ENCODE results near the gene KSR2. TPM values are rescaled to one million over a fixed set of nuclear protein-coding genes. Genes with fewer than 3 reads are reported as not detected.

Gene KSR2
- total RNA-seq, 1 donor from 2014 or later, result 1.4 TPM

DNA sequence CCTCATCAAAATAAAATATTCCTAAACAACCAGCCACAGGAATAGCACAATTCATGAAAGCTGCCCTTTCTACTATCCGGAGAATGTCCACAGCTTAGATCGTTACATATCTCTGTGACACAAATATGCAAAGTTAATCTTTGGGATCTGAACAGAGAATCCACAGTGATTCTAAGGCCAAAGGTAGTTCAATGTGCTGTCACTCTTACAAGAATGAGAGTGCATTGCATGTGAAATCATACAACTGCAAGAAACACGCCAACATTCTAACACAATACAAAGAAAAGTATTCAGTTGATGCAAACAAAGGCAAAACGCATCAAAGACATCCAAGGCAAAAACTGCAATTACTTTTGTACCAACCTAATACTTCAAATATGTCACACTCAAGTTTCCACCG is 60.4 kb downstream of the KSR2 start:
- Histone ChIP-seq H3K9me3 (no peaks in the 10 kb centered on the region), H3K4me1 (no peaks in the 10 kb centered on the region), H3K4me3 (no peak overlapping the region), H3K27me3 (no peaks in the 10 kb centered on the region), H3K36me3 (no peaks in the 10 kb centered on the region), H3K27ac (no peak overlapping the region)
- ATAC-seq, result no peak
- intact Hi-C loops (cut with DNase I), result no loop called here
- DNase-seq, result no peak
- TF ChIP-seq, protein P1, sequence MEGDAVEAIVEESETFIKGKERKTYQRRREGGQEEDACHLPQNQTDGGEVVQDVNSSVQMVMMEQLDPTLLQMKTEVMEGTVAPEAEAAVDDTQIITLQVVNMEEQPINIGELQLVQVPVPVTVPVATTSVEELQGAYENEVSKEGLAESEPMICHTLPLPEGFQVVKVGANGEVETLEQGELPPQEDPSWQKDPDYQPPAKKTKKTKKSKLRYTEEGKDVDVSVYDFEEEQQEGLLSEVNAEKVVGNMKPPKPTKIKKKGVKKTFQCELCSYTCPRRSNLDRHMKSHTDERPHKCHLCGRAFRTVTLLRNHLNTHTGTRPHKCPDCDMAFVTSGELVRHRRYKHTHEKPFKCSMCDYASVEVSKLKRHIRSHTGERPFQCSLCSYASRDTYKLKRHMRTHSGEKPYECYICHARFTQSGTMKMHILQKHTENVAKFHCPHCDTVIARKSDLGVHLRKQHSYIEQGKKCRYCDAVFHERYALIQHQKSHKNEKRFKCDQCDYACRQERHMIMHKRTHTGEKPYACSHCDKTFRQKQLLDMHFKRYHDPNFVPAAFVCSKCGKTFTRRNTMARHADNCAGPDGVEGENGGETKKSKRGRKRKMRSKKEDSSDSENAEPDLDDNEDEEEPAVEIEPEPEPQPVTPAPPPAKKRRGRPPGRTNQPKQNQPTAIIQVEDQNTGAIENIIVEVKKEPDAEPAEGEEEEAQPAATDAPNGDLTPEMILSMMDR (IDR thresholded peaks at IDR 0.05), result no peak

DNA sequence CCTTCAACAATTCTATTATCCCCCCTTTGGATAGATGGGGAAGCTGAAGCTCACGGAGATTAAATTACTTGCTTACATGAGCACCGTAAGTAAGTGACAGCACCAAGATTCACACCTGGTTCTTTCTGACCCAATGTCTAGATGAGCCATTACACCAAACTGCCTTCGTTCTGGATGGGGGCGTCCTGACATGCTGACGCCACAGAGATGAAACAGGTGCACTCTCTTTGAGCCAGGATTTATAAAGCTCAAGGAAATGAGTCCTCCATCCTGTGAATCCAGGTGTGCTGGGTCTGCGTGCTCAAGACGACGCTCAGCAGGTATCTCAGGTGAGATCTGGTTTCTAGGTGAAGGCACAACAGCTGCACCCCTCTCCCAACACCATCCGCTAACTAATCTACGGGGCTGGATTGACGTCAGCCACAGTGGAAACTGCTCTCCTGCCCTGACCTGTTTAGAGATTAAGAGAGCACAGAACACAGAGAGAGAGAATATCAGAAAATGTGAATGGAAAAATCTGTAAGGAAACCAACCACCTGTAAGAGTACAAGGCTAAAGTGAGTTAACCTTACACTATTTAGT is 61.6 kb downstream of the KSR2 start:
- Histone ChIP-seq H3K4me1 (no peaks in the 10 kb centered on the region), H3K9me3 (no peaks in the 10 kb centered on the region), H3K4me3 (no peak overlapping the region), H3K27ac (no peak overlapping the region), H3K36me3 (no peaks in the 10 kb centered on the region), H3K27me3 (no peaks in the 10 kb centered on the region)
- DNase-seq, result no peak
- TF ChIP-seq, protein P1 (IDR thresholded peaks at IDR 0.05), result no peak
- ATAC-seq, result no peak
- intact Hi-C loops (cut with DNase I), result no loop called here

DNA sequence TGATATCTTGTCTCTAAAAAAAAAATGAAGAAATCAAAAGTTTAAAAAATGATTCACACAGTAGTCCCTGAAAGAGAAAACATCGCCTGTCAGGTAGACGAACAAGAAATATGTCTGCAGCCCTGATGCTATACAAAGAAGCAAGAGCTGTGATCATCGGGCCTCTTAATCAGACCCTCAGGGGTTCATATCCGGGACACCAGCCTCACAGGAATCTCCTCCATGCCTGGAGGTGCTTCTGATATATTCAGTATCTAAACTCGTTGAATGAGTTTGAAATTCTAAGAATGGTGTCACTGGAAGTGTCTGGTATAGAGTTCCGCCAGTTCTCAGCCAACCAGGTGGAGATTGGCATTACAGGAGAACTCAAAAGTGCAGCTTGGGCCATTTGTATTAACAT is 64.7 kb downstream of the KSR2 start:
- ATAC-seq (no peak), DNase-seq (no peak)
- Histone ChIP-seq H3K27me3 (no peaks in the 10 kb centered on the region), H3K4me3 (no peak overlapping the region), H3K36me3 (no peaks in the 10 kb centered on the region), H3K4me1 (no peaks in the 10 kb centered on the region), H3K27ac (no peak overlapping the region), H3K9me3 (no peaks in the 10 kb centered on the region)
- TF ChIP-seq, protein P1 (IDR thresholded peaks at IDR 0.05), result no peak
- intact Hi-C loops (cut with DNase I), result no loop called here

DNA sequence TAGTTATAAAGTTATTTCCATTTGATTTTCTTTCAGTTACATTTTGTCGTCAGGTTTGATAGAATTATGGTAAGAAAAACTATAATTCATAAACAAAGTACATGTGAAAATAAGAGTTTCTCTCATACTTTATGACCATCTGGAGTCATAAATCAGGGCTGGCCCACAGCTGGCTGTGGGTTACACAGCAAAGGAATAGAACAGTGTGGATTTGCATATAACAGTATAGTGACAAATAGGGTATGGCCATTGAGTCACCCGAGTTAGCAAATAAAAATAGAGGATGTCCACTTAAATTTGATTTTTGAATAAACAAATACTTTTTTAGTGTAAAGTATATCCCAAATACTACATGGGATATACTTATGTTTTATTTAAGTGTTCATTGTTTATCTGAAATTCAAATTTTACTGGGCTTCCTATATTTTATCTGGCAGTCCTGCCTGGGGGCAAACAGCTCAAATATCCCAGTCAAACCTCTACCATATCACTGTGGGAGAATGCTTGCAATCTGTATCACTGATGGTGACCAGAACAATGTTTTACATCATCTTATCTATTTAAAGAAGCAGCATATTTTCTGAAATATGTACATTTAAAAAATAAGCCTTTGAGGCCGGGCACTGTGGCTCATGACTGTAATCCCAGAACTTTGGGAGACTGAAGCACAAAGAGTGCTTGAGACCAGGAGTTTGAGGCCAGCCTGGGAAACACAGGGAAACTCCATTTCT is 65.5 kb downstream of the KSR2 start:
- H3K9me3 ChIP-seq, result no peaks in the 10 kb centered on the region
- H3K4me3 ChIP-seq, result no peak overlapping the region
- H3K36me3 ChIP-seq, result no peaks in the 10 kb centered on the region
- no peak overlapping the region for H3K27ac ChIP-seq
- H3K4me1 ChIP-seq, result no peaks in the 10 kb centered on the region
- no peak for ATAC-seq
- DNase-seq, result no peak
- intact Hi-C loops (cut with DNase I), result no loop called here
- H3K27me3 ChIP-seq, result no peaks in the 10 kb centered on the region
- TF ChIP-seq, protein P1 (IDR thresholded peaks at IDR 0.05), result no peak

DNA sequence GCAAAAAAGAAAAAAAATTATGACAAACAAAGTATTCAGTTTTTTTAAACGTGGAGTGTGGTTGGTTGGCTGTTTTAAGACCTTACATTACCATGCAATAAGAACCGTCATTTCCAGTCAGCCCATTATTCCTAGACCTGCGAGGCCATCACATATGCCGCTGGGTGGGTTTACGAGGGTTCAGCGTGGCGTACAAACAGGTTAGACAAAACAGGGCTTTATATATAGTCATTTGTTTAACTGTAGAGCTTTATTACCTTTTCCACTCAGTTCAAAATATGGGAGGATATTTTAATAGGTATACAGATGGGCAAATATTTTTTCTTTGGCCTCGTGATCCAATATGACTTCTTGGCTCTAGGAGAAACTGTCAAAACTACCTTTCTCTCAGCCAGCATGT is 67.2 kb downstream of the KSR2 start:
- ATAC-seq, result no peak
- Histone ChIP-seq H3K27ac (no peak overlapping the region), H3K4me3 (no peak overlapping the region), H3K9me3 (no peaks in the 10 kb centered on the region), H3K4me1 (no peaks in the 10 kb centered on the region), H3K36me3 (no peaks in the 10 kb centered on the region), H3K27me3 (no peaks in the 10 kb centered on the region)
- TF ChIP-seq, protein P1 (IDR thresholded peaks at IDR 0.05), result no peak
- intact Hi-C loops (cut with DNase I), result no loop called here
- DNase-seq, result no peak

Measured in upper lobe of right lung (tissue), 1 donor.